Caco-2 (cell line): ENCODE data around the gene SBF2. TPM values are rescaled to one million over a fixed set of nuclear protein-coding genes. Genes with fewer than 3 reads are reported as not detected.

Source experiments
- BruUV-seq: library from RNA; stranded (reverse); fragments of 400-500 nt; replicated peaks from 2 replicates; lab custom pipeline; 2021; lab: Mats Ljungman, UMichigan
- CTCF ChIA-PET: fragments of 300-600 bp; sonication (Branson Sonifier 250); formaldehyde crosslinking; loops from one replicate; lab custom pipeline; 2022; ENCODE audit warnings: antibody characterized with exemption; lab: Charles Lee
- POLR2A ChIA-PET: fragments of 300-600 bp; sonication (Branson Sonifier 250); formaldehyde crosslinking; loops from one replicate; lab custom pipeline; 2022; ENCODE audit warnings: antibody characterized with exemption; lab: Charles Lee
- DNase-seq, 2 experiments: peaks; one replicate each; pipeline versions ENCODE4 v3.0.0 to v3.0.0-alpha.2; 2020 to 2022
- H3K27me3 ChIP-seq: replicated peaks from 2 replicates; pipeline ENCODE4 v1.6.0; 2011; ENCODE audit warnings: low read length; ENCODE audit not compliant: control insufficient read depth, insufficient read depth
- H3K36me3 ChIP-seq: 2 replicates; pipeline ENCODE4 v1.5.1; 2011; ENCODE audit warnings: low read length; ENCODE audit not compliant: control insufficient read depth, insufficient read depth
- H3K4me1 ChIP-seq: fragments of 250-450 bp; sonication (Bioruptor Pico); 2 replicates; pipeline ENCODE4 v1.5.1; 2020; ENCODE audit warnings: mild to moderate bottlenecking
- H3K4me3 ChIP-seq: 2 replicates; pipeline ENCODE4 v1.5.1; 2011; ENCODE audit warnings: low read depth, mild to moderate bottlenecking, control low read depth, low read length
- H3K9me3 ChIP-seq: fragments of 250-450 bp; sonication (Bioruptor Pico); 2 replicates; pipeline ENCODE4 v1.5.1; 2020; ENCODE audit warnings: mild to moderate bottlenecking, moderate library complexity
- H3K27ac Mint-ChIP-seq: one replicate; pipeline ENCODE4 v1.8.0; 2022; ENCODE audit warnings: mixed read lengths; ENCODE audit not compliant: unreplicated experiment
- H3K27me3 Mint-ChIP-seq: one replicate; pipeline ENCODE4 v1.8.0; 2022; ENCODE audit warnings: mixed read lengths; ENCODE audit not compliant: insufficient read depth, unreplicated experiment
- H3K36me3 Mint-ChIP-seq: one replicate; pipeline ENCODE4 v1.8.0; 2022; ENCODE audit warnings: mild to moderate bottlenecking, mixed read lengths; ENCODE audit not compliant: insufficient read depth, unreplicated experiment
- H3K4me1 Mint-ChIP-seq: one replicate; pipeline ENCODE4 v1.8.0; 2022; ENCODE audit warnings: low read depth, mixed read lengths; ENCODE audit not compliant: unreplicated experiment
- H3K4me3 Mint-ChIP-seq: one replicate; pipeline ENCODE4 v1.8.0; 2022; ENCODE audit warnings: mild to moderate bottlenecking, moderate library complexity, mixed read lengths; ENCODE audit not compliant: unreplicated experiment
- H3K9me3 Mint-ChIP-seq: one replicate; pipeline ENCODE4 v1.8.0; 2022; ENCODE audit warnings: mixed read lengths; ENCODE audit not compliant: unreplicated experiment
- intact Hi-C: fragments of 100-400 bp; cut with micrococcal nuclease; formaldehyde crosslinking; loops from one replicate; pipeline ENCODE4 v1.10.0; 2022; ENCODE audit not compliant: unreplicated experiment
- total RNA-seq: library from RNA; stranded (reverse); gene quantifications from 2 replicates; pipeline ENCODE4 v1.2.3, GENCODE V29; 2022
- TF ChIP-seq, protein P1 (sequence below), 2 experiments: fragments of 200-600 bp in 1 of 2; IDR thresholded peaks; 1 replicate in 1 of 2; 2 replicates in 1 of 2; pipeline versions ENCODE4 v1.5.1 to v1.8.0; 2011 to 2022; ENCODE audit warnings: antibody characterized with exemption in 1 of 2, control low read depth in 1 of 2, inconsistent platforms in 1 of 2, low read depth in 1 of 2, low read length in 1 of 2, mild to moderate bottlenecking in 1 of 2, moderate library complexity in 1 of 2; ENCODE audit not compliant: insufficient read depth in 1 of 2, severe bottlenecking in 1 of 2, unreplicated experiment in 1 of 2

SBF2 gene
- total RNA-seq, 1 experiment from 2014 or later = 72.2 TPM

GRCh38 chr11:10147195-10147594 is 146.8 kb downstream of the SBF2 start:
- Mint-ChIP-seq H3K27ac (no peak overlapping the region), H3K27me3 (no peaks in the 10 kb centered on the region), H3K4me3 (no peak overlapping the region), H3K9me3 (peaks cover 9% of the 10 kb centered on the region), H3K36me3 (no peaks in the 10 kb centered on the region), H3K4me1 (no peaks in the 10 kb centered on the region)
- ChIA-PET POLR2A (no interaction called here), CTCF (no interaction called here)
- no peak for DNase-seq
- H3K27me3 ChIP-seq = no peaks in the 10 kb centered on the region
- no peaks in the 10 kb centered on the region for H3K4me1 ChIP-seq
- no peak overlapping the region for H3K4me3 ChIP-seq
- intact Hi-C loops = no loop called here
- TF ChIP-seq, protein P1, sequence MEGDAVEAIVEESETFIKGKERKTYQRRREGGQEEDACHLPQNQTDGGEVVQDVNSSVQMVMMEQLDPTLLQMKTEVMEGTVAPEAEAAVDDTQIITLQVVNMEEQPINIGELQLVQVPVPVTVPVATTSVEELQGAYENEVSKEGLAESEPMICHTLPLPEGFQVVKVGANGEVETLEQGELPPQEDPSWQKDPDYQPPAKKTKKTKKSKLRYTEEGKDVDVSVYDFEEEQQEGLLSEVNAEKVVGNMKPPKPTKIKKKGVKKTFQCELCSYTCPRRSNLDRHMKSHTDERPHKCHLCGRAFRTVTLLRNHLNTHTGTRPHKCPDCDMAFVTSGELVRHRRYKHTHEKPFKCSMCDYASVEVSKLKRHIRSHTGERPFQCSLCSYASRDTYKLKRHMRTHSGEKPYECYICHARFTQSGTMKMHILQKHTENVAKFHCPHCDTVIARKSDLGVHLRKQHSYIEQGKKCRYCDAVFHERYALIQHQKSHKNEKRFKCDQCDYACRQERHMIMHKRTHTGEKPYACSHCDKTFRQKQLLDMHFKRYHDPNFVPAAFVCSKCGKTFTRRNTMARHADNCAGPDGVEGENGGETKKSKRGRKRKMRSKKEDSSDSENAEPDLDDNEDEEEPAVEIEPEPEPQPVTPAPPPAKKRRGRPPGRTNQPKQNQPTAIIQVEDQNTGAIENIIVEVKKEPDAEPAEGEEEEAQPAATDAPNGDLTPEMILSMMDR (IDR thresholded peaks at IDR 0.05; ENCODE audit: insufficient read depth in 1 of 2, low read depth in 1 of 2, low read length in 1 of 2, severe bottlenecking in 1 of 2, unreplicated experiment in 1 of 2) = no peak
- no TSS peak for BruUV-seq
- H3K9me3 ChIP-seq = no peaks in the 10 kb centered on the region
- H3K36me3 ChIP-seq = no peaks in the 10 kb centered on the region

GRCh38 chr11:10144954-10145353 is 149.1 kb downstream of the SBF2 start:
- H3K27me3 Mint-ChIP-seq = no peaks in the 10 kb centered on the region
- H3K4me1 Mint-ChIP-seq = no peaks in the 10 kb centered on the region
- no peak for DNase-seq
- CTCF ChIA-PET = no interaction called here
- no peaks in the 10 kb centered on the region for H3K36me3 Mint-ChIP-seq
- POLR2A ChIA-PET = no interaction called here
- intact Hi-C loops = no loop called here
- H3K4me1 ChIP-seq = no peaks in the 10 kb centered on the region
- H3K4me3 Mint-ChIP-seq = no peak overlapping the region
- no peak overlapping the region for H3K4me3 ChIP-seq
- no peak overlapping the region for H3K27ac Mint-ChIP-seq
- no peaks in the 10 kb centered on the region for H3K36me3 ChIP-seq
- peaks cover 9% of the 10 kb centered on the region for H3K9me3 Mint-ChIP-seq
- TF ChIP-seq, protein P1 (IDR thresholded peaks at IDR 0.05; ENCODE audit: insufficient read depth in 1 of 2, low read depth in 1 of 2, low read length in 1 of 2, severe bottlenecking in 1 of 2, unreplicated experiment in 1 of 2) = no peak
- H3K27me3 ChIP-seq = no peaks in the 10 kb centered on the region
- no peaks in the 10 kb centered on the region for H3K9me3 ChIP-seq
- no TSS peak for BruUV-seq

GRCh38 chr11:10139656-10140055 is 154.4 kb downstream of the SBF2 start:
- Histone ChIP-seq H3K9me3 (peaks cover 5% of the 10 kb centered on the region), H3K4me3 (no peak overlapping the region), H3K27me3 (no peaks in the 10 kb centered on the region), H3K36me3 (no peaks in the 10 kb centered on the region), H3K4me1 (no peaks in the 10 kb centered on the region)
- Mint-ChIP-seq H3K36me3 (no peaks in the 10 kb centered on the region), H3K27ac (no peak overlapping the region), H3K27me3 (no peaks in the 10 kb centered on the region), H3K9me3 (peaks cover 23% of the 10 kb centered on the region), H3K4me3 (no peak overlapping the region), H3K4me1 (peaks cover 6% of the 10 kb centered on the region)
- BruUV-seq = no TSS peak
- TF ChIP-seq, protein P1 (IDR thresholded peaks at IDR 0.05; ENCODE audit: insufficient read depth in 1 of 2, low read depth in 1 of 2, low read length in 1 of 2, severe bottlenecking in 1 of 2, unreplicated experiment in 1 of 2) = no peak
- DNase-seq = no peak
- intact Hi-C loops = no loop called here
- ChIA-PET CTCF (interaction anchor here (0.5 kb wide), 1 partner anchor 227 kb away, joined by 3 read pairs; no protein-coding TSS in a partner anchor), POLR2A (no interaction called here)
